ENCODE results near the gene CFAP20DC. TPM values are rescaled to one million over a fixed set of nuclear protein-coding genes. Genes with fewer than 3 reads are reported as not detected.

Gene CFAP20DC
- total RNA-seq, 1 donor from 2014 or later: 1.6 TPM

DNA sequence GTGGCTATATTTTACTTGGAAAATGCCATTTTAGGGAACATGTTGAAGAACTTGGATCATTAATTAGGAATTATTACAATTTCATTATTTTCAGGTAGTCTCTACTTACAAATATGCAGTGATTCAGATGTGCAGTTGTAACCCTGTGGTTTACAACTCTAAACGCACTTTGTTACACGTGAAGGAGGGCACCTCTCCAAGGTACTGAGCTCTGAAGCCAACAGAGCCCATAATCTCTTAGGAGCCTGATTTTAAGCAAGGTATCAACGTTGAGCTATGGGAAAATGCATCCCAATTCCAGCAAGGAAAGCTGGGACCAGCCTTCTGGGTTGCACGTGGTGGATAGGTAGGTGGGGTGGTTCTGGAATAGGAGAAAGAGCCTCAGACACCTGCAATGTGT is 301.8 kb downstream of the CFAP20DC start:
- Histone ChIP-seq H3K36me3 (ENCODE audit: control insufficient read depth in 3 of 3, insufficient read depth in 3 of 3, low read length in 3 of 3) (no peaks in the 10 kb centered on the region), H3K4me1 (ENCODE audit: control insufficient read depth in 3 of 3, insufficient read depth in 3 of 3, low read length in 3 of 3) (no peaks in the 10 kb centered on the region), H3K9me3 (ENCODE audit: control insufficient read depth in 3 of 3, low read length in 3 of 3) (no peaks in the 10 kb centered on the region), H3K27me3 (ENCODE audit: control insufficient read depth in 3 of 3, insufficient read depth in 3 of 3, low read length in 3 of 3) (no peaks in the 10 kb centered on the region), H3K9ac (ENCODE audit: low read depth in 1 of 3, low read length in 3 of 3) (no peak overlapping the region), H3K27ac (ENCODE audit: low read depth, low read length) (no peak overlapping the region), H3K4me3 (ENCODE audit: low read length in 3 of 3) (no peak overlapping the region)

DNA sequence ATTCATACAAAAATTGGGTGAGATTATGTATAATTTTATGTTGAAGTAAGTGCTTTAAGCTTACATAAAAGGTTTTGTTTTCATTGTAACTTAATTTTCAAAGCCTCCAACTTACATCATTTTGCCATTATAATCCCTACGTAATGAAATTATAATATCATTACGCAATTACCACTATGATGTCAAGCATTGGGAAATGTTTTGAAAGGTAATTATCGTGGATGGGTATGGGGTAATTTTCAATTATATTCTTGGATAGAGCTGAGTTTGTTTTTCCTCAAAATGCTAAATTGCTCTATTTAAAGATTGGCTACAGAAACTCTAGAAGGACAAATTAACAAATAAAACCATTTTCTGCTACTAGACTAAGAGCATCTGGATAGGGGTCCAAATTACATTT is 303.1 kb downstream of the CFAP20DC start:
- no peak overlapping the region for H3K27ac ChIP-seq (ENCODE audit: low read depth, low read length)

DNA sequence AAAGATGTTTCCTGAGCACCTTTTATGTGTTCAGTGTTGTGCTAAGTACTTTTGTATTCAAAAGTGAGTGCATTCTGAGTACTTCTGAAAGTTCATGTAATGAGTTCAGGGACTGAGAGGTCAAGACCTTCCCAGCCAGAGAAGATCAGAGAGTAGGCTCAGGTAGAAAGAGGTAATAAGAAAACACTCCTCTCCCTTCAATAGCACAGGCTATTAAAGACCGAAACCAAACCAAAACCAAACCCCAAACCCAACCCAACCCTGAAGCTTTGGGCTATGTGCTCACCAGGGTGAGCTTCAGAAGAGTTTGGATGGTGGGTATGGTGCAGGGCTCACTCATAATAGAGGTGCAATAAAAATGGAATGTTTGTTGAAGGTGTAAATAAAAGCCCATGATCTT is 306.5 kb downstream of the CFAP20DC start:
- H3K4me1 ChIP-seq (ENCODE audit: control insufficient read depth in 3 of 3, insufficient read depth in 3 of 3, low read length in 3 of 3): no peaks in the 10 kb centered on the region
- H3K27me3 ChIP-seq (ENCODE audit: control insufficient read depth in 3 of 3, insufficient read depth in 3 of 3, low read length in 3 of 3): no peaks in the 10 kb centered on the region
- no peaks in the 10 kb centered on the region for H3K36me3 ChIP-seq (ENCODE audit: control insufficient read depth in 3 of 3, insufficient read depth in 3 of 3, low read length in 3 of 3)
- H3K27ac ChIP-seq (ENCODE audit: low read depth, low read length): no peak overlapping the region
- no peaks in the 10 kb centered on the region for H3K9me3 ChIP-seq (ENCODE audit: control insufficient read depth in 3 of 3, low read length in 3 of 3)
- no peak overlapping the region for H3K4me3 ChIP-seq (ENCODE audit: low read length in 3 of 3)
- no peak overlapping the region for H3K9ac ChIP-seq (ENCODE audit: low read depth in 1 of 3, low read length in 3 of 3)

More for the DNA sequence above, 303.1 kb downstream of the CFAP20DC start:
- H3K9ac ChIP-seq (ENCODE audit: low read depth in 1 of 3, low read length in 3 of 3): no peak overlapping the region
- H3K4me3 ChIP-seq (ENCODE audit: low read length in 3 of 3): no peak overlapping the region
- no peaks in the 10 kb centered on the region for H3K4me1 ChIP-seq (ENCODE audit: control insufficient read depth in 3 of 3, insufficient read depth in 3 of 3, low read length in 3 of 3)
- H3K36me3 ChIP-seq (ENCODE audit: control insufficient read depth in 3 of 3, insufficient read depth in 3 of 3, low read length in 3 of 3): no peaks in the 10 kb centered on the region
- no peaks in the 10 kb centered on the region for H3K27me3 ChIP-seq (ENCODE audit: control insufficient read depth in 3 of 3, insufficient read depth in 3 of 3, low read length in 3 of 3)
- no peaks in the 10 kb centered on the region for H3K9me3 ChIP-seq (ENCODE audit: control insufficient read depth in 3 of 3, low read length in 3 of 3)

DNA sequence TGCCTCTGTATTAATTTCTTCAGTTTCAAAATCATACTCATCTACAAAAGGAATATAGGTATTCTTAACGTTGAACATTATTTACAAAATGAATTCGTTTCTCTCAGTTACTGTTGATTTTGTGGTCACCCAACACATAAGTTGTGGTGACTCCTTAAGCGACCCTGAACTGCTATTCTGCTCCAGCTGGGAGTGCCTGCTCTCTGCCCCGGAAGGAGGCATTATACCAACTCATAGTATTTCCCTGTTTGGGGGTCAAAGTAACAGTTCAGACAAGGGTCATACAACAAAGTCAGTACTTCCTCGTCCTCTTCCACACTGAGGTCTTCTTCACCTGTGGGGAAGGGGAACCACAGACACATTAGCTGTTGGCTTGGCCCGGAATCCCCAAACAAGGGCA is 307.6 kb downstream of the CFAP20DC start:
- Histone ChIP-seq H3K36me3 (ENCODE audit: control insufficient read depth in 3 of 3, insufficient read depth in 3 of 3, low read length in 3 of 3) (no peaks in the 10 kb centered on the region), H3K9me3 (ENCODE audit: control insufficient read depth in 3 of 3, low read length in 3 of 3) (no peaks in the 10 kb centered on the region), H3K9ac (ENCODE audit: low read depth in 1 of 3, low read length in 3 of 3) (no peak overlapping the region), H3K4me3 (ENCODE audit: low read length in 3 of 3) (no peak overlapping the region), H3K4me1 (ENCODE audit: control insufficient read depth in 3 of 3, insufficient read depth in 3 of 3, low read length in 3 of 3) (no peaks in the 10 kb centered on the region), H3K27ac (ENCODE audit: low read depth, low read length) (no peak overlapping the region), H3K27me3 (ENCODE audit: control insufficient read depth in 3 of 3, insufficient read depth in 3 of 3, low read length in 3 of 3) (no peaks in the 10 kb centered on the region)

DNA sequence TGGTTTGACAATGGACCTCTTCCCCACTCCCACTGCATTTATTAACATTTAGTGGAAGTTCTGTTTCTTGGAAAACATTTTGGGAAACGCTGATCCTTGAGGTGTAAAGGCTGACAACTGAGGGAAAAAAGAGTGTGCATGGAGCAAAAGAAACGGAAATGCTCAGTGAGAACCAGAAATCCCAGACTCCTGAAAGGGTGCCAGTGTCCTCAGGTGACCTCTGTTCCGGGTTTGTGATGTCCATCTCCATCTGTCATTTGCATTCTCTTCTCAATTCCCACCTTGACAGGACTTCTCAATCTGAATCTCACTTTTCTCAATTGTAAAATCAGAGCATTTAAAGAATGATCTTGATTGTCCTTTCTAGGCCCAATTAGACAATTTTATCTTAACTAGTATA is 312.2 kb downstream of the CFAP20DC start:
- Histone ChIP-seq H3K27me3 (ENCODE audit: control insufficient read depth in 3 of 3, insufficient read depth in 3 of 3, low read length in 3 of 3) (no peaks in the 10 kb centered on the region), H3K4me1 (ENCODE audit: control insufficient read depth in 3 of 3, insufficient read depth in 3 of 3, low read length in 3 of 3) (no peaks in the 10 kb centered on the region), H3K9ac (ENCODE audit: low read depth in 1 of 3, low read length in 3 of 3) (no peak overlapping the region), H3K36me3 (ENCODE audit: control insufficient read depth in 3 of 3, insufficient read depth in 3 of 3, low read length in 3 of 3) (no peaks in the 10 kb centered on the region), H3K9me3 (ENCODE audit: control insufficient read depth in 3 of 3, low read length in 3 of 3) (no peaks in the 10 kb centered on the region), H3K4me3 (ENCODE audit: low read length in 3 of 3) (no peak overlapping the region), H3K27ac (ENCODE audit: low read depth, low read length) (no peak overlapping the region)

DNA sequence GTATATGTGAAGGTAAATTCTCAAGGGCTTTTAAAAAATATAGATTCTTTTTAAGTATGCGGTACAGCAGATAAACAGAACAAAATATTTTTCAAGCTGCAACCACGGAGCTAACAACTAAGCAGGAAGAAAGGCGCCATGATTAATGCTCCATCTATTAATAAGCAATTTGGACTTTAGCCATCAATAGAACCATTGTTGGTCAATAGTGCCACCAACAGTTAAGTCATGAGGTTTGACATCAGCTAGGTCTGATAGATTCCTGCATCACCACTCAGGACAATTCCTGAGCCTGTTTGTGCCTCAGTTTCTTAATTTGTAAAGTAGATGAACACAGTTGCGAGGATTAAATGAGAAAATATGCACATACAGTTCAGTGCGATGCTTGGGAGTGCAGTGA is 318.2 kb downstream of the CFAP20DC start:
- H3K27me3 ChIP-seq (ENCODE audit: control insufficient read depth in 3 of 3, insufficient read depth in 3 of 3, low read length in 3 of 3): no peaks in the 10 kb centered on the region

DNA sequence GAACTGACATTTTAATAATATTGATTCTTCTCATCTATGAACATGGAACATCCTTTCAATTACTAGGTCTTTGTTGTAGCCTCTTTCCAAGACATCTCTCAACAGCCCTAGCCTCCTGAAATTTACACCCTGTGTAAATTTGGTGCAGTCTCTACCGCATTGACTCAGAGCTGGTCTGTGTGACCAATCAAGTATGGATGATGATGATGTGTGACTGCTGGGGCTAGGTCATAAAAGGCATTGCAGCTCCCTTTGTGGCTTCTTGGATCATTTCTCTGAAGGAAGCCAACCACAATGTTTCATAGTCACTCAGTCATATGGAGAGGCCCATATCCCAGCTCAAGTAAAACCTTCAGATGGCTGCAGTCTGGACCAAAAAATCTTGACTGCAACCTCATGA is 321.1 kb downstream of the CFAP20DC start:
- Histone ChIP-seq H3K4me1 (ENCODE audit: control insufficient read depth in 3 of 3, insufficient read depth in 3 of 3, low read length in 3 of 3) (no peaks in the 10 kb centered on the region), H3K9ac (ENCODE audit: low read depth in 1 of 3, low read length in 3 of 3) (no peak overlapping the region), H3K9me3 (ENCODE audit: control insufficient read depth in 3 of 3, low read length in 3 of 3) (no peaks in the 10 kb centered on the region), H3K27me3 (ENCODE audit: control insufficient read depth in 3 of 3, insufficient read depth in 3 of 3, low read length in 3 of 3) (no peaks in the 10 kb centered on the region), H3K27ac (ENCODE audit: low read depth, low read length) (no peak overlapping the region), H3K4me3 (ENCODE audit: low read length in 3 of 3) (no peak overlapping the region), H3K36me3 (ENCODE audit: control insufficient read depth in 3 of 3, insufficient read depth in 3 of 3, low read length in 3 of 3) (no peaks in the 10 kb centered on the region)

More for the DNA sequence above, 318.2 kb downstream of the CFAP20DC start:
- Histone ChIP-seq H3K4me1 (ENCODE audit: control insufficient read depth in 3 of 3, insufficient read depth in 3 of 3, low read length in 3 of 3) (no peaks in the 10 kb centered on the region), H3K4me3 (ENCODE audit: low read length in 3 of 3) (no peak overlapping the region), H3K9me3 (ENCODE audit: control insufficient read depth in 3 of 3, low read length in 3 of 3) (no peaks in the 10 kb centered on the region), H3K9ac (ENCODE audit: low read depth in 1 of 3, low read length in 3 of 3) (no peak overlapping the region), H3K36me3 (ENCODE audit: control insufficient read depth in 3 of 3, insufficient read depth in 3 of 3, low read length in 3 of 3) (no peaks in the 10 kb centered on the region), H3K27ac (ENCODE audit: low read depth, low read length) (no peak overlapping the region)

DNA sequence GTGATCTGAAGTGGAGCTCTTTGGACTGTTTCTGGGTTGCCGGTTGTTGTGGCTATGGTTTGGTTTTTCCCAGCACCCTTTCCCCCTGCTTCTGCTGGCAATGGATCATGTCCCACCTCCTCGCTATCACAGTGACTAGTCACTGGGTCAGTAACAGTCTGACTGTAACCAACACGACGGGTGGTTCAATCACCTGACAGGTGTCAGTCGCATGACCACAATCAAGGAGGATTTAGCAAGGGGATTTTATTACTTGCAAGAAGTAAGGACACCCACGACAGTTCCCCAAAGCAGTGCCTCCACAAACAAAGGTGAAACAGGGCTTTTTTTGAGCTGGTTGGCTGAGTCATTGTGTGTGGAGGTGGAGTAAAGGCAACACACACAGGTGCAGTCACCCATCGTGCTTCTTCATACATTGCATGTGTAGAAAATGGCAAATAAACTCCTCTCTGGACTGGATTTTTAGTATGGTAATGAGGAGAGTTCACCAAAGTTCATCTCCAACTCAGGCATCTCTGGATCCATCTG is 324.4 kb downstream of the CFAP20DC start:
- Histone ChIP-seq H3K9me3 (ENCODE audit: control insufficient read depth in 3 of 3, low read length in 3 of 3) (no peaks in the 10 kb centered on the region), H3K27ac (ENCODE audit: low read depth, low read length) (no peak overlapping the region), H3K36me3 (ENCODE audit: control insufficient read depth in 3 of 3, insufficient read depth in 3 of 3, low read length in 3 of 3) (no peaks in the 10 kb centered on the region), H3K4me1 (ENCODE audit: control insufficient read depth in 3 of 3, insufficient read depth in 3 of 3, low read length in 3 of 3) (peaks cover 0 to 3% (median 0%) of the 10 kb centered on the region in 3 donors), H3K27me3 (ENCODE audit: control insufficient read depth in 3 of 3, insufficient read depth in 3 of 3, low read length in 3 of 3) (no peaks in the 10 kb centered on the region), H3K4me3 (ENCODE audit: low read length in 3 of 3) (no peak overlapping the region), H3K9ac (ENCODE audit: low read depth in 1 of 3, low read length in 3 of 3) (no peak overlapping the region)

DNA sequence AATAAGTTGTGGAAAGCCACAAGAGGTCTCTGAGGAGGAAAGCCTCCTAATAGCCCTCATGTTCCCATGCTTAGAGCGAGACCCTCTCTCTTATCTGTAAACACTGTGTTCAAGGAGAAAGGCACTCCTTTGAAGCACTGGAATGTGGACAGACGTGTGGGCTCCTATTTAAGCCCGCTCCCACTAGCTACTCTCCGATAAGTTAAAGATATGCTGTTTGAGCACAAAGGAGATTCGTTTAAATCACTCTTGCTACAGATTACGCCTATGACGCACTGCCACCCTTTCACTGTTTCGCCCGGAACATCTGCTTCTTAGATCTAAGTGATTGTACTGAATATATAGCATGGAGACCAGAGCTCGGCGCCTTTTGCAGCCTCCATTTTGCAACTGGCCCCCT is 325.5 kb downstream of the CFAP20DC start:
- Histone ChIP-seq H3K27ac (ENCODE audit: low read depth, low read length) (no peak overlapping the region), H3K4me1 (ENCODE audit: control insufficient read depth in 3 of 3, insufficient read depth in 3 of 3, low read length in 3 of 3) (peaks cover 0 to 3% (median 0%) of the 10 kb centered on the region in 3 donors), H3K36me3 (ENCODE audit: control insufficient read depth in 3 of 3, insufficient read depth in 3 of 3, low read length in 3 of 3) (no peaks in the 10 kb centered on the region), H3K9me3 (ENCODE audit: control insufficient read depth in 3 of 3, low read length in 3 of 3) (no peaks in the 10 kb centered on the region), H3K27me3 (ENCODE audit: control insufficient read depth in 3 of 3, insufficient read depth in 3 of 3, low read length in 3 of 3) (no peaks in the 10 kb centered on the region), H3K9ac (ENCODE audit: low read depth in 1 of 3, low read length in 3 of 3) (no peak overlapping the region), H3K4me3 (ENCODE audit: low read length in 3 of 3) (no peak overlapping the region)

DNA sequence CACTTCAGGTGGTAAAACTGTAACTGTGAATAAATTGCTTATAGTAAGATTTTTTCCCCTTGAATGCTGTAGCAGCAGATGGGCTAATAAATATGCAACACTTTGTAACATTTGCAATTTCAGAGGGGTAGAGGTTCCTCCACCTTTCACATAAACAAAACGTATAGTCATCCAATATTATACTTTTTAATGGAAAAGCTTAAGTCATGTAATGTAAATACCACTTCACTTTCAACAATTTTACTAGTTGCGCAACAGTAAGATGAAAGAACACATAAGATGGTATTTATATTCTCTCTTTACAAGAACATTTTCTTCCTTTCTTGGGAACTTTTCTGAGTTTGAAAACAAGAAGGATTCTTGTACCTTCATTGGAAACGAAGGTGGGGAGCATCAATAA is 326.7 kb downstream of the CFAP20DC start:
- Histone ChIP-seq H3K4me1 (ENCODE audit: control insufficient read depth in 3 of 3, insufficient read depth in 3 of 3, low read length in 3 of 3) (peaks cover 0 to 3% (median 0%) of the 10 kb centered on the region in 3 donors), H3K27ac (ENCODE audit: low read depth, low read length) (no peak overlapping the region), H3K27me3 (ENCODE audit: control insufficient read depth in 3 of 3, insufficient read depth in 3 of 3, low read length in 3 of 3) (no peaks in the 10 kb centered on the region), H3K9ac (ENCODE audit: low read depth in 1 of 3, low read length in 3 of 3) (no peak overlapping the region), H3K4me3 (ENCODE audit: low read length in 3 of 3) (no peak overlapping the region), H3K9me3 (ENCODE audit: control insufficient read depth in 3 of 3, low read length in 3 of 3) (no peaks in the 10 kb centered on the region), H3K36me3 (ENCODE audit: control insufficient read depth in 3 of 3, insufficient read depth in 3 of 3, low read length in 3 of 3) (no peaks in the 10 kb centered on the region)

DNA sequence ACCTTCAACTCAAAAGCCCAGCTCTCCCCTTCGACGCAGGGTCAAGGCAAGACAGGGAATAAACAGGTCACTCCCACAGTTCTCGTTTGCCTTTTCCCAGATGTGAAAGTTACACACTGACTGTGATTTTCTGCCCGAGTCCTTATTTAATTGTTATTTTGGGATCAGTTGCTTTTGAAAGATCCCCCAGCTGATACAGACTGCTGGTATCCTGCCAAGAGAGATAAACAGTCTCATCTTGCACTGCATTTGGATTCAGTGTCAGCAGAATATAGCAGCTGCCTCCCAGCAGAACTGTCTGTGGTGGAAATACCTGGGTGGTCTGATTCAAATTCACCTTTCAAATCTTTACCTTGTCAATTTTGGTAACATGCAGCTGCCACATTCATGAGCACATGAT is 327.3 kb downstream of the CFAP20DC start:
- peaks cover 0 to 3% (median 0%) of the 10 kb centered on the region in 3 donors for H3K4me1 ChIP-seq (ENCODE audit: control insufficient read depth in 3 of 3, insufficient read depth in 3 of 3, low read length in 3 of 3)
- H3K4me3 ChIP-seq (ENCODE audit: low read length in 3 of 3): no peak overlapping the region
- no peak overlapping the region for H3K27ac ChIP-seq (ENCODE audit: low read depth, low read length)
- H3K36me3 ChIP-seq (ENCODE audit: control insufficient read depth in 3 of 3, insufficient read depth in 3 of 3, low read length in 3 of 3): no peaks in the 10 kb centered on the region
- H3K9ac ChIP-seq (ENCODE audit: low read depth in 1 of 3, low read length in 3 of 3): no peak overlapping the region
- H3K27me3 ChIP-seq (ENCODE audit: control insufficient read depth in 3 of 3, insufficient read depth in 3 of 3, low read length in 3 of 3): no peaks in the 10 kb centered on the region
- no peaks in the 10 kb centered on the region for H3K9me3 ChIP-seq (ENCODE audit: control insufficient read depth in 3 of 3, low read length in 3 of 3)

Data from skeletal muscle tissue (tissue), 4 donors.